GM19025 (cell line): ENCODE results near the gene ELOF1.

Experiments
- ATAC-seq: cut with Tn5 transposase; IDR thresholded peaks from one replicate; pipeline ENCODE4 v1.9.1; 2021; ENCODE audit warnings: mild to moderate bottlenecking, low read depth, moderate library complexity; ENCODE audit not compliant: unreplicated experiment

Gene ELOF1

DNA sequence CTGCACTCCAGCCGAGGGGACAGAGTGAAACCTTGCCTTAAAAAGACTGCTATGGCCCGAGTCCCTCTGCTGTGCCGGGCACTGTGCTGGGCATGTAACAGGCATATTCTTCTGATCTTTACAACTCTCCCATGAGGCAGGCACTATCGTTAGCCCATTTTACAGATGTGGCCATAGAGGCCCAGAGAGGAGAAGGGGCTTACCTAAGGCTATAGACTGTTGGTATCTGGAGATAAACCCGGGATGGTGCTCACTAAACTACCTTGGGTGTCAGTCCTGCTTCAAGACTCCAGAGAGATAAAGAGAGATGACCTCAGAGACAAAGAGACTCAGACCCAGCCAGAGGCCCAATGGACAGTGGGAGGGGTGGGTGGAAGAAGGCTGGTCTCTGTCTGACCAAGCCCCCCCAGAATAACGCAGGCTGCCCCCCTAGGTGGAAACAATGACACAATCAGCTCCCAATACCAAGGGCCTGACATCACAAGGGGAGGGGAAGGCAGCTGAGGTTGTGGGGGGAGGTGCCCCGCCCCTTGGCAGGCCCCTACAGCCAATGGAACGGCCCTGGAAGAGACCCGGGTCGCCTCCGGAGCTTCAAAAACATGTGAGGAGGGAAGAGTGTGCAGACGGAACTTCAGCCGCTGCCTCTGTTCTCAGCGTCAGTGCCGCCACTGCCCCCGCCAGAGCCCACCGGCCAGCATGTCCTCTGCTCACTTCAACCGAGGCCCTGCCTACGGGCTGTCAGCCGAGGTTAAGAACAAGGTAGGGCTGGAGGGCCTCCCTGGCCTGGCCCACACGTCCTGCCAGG is 20.6 kb downstream of the ELOF1 start, which contains the start of gene CNN1:
Gene CNN1, plus strand, starts transcription at position 620 of the 805 bp plus-strand sequence. Its CDS starts 77 bp downstream, at position 697.
- ATAC-seq: no peak

DNA sequence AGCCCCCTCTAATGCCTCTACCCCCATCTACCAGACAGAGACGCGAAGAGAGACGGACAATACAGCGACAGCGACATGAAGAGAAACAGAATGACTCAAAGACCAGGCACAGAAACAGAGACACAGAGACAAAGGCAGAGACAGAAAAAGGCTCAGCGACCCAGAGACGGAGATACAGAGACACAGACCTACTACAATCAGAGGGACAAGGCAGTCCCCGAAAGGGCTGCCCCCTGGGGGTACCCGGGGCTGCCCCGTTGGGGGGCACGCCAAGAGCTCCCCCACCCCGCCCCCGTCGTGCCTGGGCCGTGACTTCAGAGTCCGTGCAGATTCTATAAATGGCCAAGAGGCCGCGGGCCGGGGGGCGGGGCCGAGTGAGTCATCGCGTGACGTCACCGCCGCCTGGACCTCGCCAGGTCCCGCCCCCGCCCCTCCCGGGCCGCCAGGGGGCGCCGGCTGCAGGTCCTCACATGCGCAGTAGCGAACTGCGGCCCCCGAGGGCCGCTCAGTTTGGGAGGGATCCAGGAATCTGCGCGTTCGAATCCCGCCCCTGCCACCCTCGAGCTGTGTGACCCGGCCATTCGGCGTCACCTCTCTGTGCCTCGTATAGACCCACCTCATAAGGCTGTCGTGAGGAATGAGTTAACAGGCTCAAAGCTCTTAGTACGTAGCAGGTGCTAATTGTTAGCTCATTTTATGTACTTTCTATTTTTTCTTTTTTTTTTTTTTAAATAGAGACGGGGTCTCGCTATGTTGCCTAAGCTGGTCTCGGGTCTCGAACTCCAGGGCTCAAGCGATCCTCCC is 23.0 kb downstream of the ELOF1 start:
- peak; percentile 60 for ATAC-seq

DNA sequence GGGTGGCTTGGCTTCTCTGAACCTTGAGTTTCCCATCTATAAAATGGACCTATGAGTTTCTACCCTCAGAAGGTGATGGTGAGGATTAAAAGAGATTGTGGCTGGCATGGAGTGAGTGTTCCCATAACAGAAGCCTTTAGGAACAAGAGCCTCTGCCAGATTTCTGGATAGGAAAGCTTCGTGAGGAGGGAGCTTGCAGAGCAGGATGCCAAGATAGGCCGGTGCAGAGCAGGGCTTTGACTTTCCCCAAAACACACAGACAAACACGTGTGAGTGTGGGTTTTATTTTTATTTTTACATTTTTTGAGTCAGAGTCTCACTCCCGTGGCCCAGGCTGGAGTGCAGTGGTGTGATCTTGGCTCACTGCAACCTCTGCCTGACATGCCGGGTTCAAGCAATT is 24.1 kb downstream of the ELOF1 start:
- ATAC-seq: no peak

DNA sequence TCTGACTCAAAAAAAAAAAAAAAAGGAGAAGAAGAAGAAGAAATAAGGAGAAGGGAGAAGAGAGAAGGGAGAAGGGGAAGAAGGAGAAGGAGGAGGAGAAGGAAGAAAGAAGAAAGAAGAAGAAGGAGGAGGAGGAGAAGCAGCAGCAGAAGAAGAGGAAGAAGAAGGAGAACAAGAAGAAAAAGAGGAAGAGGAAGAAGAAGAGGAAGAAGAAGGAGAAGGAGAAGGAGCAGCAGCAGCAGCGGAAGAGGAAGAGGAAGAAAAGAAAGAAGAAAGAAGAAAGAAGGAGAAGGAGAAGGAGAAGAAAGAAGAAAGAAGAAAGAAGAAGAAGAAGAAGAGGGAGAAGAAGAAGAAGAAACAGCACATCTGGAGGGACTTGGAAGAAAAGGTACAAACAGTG is 24.5 kb downstream of the ELOF1 start:
- no peak for ATAC-seq

DNA sequence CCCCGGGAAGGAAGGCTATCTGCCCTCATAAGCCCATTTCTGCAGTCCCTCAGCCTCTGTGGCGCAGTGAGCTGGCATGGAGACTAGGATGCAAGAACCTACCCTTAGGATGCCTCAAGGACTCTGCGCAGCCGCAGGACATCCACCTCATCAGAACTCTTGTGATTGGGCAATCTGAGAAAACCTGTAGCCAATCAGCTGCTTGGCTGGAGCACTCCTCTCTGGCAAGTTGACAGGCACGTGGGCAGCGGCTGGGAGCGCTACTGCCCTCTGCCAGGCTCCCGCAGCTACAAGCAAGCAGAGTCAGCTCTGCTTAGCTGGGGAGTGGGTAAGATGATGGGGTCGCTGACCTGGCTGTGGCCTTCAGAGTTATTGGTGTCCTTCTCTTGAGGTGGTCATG is 28.6 kb downstream of the ELOF1 start:
- ATAC-seq: no peak

DNA sequence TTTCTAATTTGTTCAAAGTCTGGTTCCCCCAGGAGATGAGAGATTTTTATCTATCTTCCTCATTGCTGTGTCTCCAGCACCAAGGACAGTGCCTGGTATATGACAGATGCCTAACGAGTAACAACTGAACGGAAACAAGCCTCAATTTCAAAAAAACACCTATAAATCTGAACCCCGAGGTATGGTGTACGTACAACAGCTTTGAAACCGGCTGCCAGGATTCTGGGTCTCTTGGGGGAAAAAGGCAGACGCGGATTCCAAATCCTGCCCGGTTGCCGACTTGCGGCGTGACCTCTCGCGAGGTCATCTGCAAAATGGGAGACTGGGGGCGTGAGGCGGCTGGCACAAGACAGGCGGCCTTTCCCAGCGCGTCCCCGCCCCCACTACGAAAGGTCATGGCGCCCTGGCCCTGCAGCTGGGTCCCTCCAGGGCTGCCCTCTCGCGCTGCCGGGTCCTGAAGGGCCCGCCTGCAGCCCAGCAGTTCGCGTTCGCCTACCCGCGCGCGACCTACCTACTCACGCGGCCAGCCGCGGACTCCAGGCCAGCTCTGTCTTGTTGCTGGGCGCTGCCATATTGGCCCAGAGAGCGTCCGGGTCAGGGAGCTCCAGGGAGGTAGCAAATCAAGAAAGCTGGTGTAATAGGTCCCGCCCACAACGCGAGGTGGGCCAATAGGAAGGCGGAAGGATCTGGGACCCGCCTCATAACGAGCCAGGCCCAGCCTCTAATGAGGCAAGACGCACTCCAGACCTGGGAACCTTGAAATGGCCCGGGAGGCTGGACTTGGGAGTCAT is 30.3 kb downstream of the ELOF1 start, which contains the start of gene ECSIT:
Gene ECSIT, minus strand, starts transcription at position 584 of the 791 bp plus-strand sequence. CDS start 9,964 bp downstream, outside the sequence.
- ATAC-seq: peak; percentile 97

DNA sequence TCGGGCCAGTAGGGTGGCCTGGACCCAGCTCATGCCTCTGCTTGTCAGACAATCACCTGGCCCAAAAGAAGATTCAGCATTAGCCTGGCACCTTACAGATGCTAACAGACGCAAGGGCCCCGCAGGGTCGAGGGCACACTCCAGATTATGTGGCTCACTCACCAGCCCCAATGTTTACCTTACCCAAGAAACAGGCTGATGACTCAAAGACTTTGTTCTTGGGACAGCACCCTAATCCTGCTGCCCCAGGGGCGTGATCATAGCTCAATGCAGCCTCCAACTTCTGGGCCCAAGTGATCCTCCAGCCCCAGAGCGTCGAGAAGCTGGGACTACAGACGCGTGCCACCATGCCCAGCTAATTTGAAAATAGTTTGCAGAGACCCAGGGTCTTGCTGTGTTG is 39.9 kb downstream of the ELOF1 start:
- no peak for ATAC-seq

DNA sequence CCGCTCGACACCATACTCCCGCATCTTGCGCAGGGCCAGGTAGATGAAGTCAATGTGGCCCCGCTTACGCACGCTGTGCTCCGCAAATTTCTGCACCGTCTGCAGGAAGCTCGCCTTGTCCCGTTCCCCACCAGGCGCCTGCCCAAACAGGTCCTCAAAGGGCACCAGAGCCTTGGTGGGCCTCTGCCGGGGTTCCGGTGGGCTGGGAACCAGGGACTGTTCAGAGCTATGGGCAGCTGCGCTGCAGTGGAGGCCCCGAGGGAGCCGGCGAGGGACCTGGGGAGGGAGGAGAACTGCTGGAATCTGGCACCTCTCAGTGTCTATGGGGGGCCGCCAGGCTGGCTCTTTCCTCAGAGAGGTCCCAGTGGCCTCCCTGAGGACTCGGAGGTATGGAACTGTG is 45.1 kb downstream of the ELOF1 start:
- ATAC-seq: no peak

DNA sequence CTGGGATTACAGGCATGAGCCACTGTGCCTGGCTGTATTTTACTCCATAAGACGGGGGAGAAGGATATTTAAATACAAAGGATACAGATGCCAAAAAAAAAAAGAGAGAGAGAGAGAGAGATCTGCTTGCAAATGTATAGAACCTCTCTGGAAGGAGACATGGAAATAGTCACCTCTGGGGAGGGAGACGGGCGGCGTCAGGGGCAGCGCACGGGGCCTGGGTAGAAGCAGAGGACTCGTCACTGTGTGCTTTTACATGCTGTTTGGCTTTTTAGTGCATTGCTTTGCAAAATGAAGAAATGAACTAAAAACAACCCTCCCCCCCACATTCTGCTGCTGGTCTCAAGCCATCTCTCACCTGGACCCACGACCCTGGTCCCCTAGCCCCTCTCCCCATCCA is 48.6 kb downstream of the ELOF1 start:
- no peak for ATAC-seq

DNA sequence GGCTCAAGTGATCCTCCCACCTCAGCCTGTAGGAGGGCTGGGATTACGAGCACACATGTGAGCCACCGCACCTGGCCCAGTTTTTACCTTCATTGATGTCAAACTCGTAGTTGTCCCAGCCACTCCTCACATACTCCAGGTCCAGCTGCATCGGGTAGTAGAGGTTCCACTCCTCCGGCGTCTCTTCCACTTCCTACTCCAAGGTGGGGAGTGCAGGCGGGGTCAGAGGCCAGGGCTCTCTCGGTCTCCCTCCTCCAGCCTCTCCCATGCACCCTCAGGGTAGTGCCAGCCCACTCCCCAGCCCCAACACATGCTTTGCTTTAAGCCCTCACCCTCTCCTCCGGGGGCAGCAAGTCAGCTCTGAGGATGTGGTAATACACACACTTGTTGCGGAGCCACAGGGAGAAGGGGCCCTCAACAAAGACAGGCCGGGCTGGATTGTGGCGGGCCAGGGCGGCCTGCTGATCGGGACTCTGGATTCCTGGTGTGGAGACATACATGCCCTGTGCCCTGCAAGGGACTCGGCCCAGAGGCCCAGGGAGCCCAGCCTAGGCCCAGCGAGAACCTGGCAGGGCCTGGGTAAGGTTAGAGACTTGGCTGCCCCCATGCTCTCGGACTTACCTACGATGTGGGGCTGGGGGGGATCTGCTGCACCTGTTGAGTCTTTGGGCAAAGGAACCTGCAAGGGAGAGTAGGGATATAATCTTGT is 51.5 kb downstream of the ELOF1 start:
- ATAC-seq: no peak

DNA sequence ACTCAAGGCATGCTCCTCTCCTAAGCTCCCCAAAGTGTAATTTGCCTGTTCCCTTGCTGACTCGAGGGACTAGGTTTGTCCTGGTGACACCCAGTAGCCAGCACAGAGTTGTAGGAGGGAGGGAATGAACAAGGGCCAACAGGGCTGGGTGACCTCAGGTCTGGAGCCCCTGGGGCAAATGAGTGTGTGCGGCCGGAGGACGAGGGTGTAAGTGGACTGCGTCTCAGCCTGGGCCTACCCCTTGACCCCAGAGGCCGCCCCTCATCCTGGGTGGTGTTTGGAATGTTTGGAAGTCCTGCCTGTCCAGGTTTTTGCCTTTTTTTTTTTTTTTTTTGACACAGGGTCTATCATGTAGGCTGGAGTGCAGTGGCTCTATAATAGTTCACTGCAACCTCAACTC is 52.1 kb downstream of the ELOF1 start:
- ATAC-seq: no peak

DNA sequence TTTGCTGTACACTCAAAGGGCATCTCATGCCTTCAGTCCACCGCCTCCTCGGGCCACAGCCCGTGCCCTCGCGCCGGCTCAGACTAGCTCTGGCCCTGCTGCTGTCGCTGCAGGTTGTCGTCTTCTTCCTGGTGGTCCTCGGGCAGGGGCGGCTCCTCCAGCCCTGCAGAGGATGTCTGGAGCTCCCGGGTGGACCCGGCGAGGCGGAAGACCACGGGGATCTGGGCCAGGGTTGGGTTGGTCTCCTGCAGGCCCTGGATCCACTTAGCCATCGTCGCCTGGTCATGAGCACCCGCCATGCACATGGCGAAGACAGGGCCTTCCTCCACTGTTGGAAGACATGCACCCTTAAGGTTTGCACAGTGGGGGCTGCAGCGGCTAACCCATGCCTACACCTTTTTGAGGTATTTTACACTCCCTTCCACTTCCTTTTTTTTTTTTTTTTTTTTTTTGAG is 52.9 kb downstream of the ELOF1 start:
- peak; percentile 20 for ATAC-seq

DNA sequence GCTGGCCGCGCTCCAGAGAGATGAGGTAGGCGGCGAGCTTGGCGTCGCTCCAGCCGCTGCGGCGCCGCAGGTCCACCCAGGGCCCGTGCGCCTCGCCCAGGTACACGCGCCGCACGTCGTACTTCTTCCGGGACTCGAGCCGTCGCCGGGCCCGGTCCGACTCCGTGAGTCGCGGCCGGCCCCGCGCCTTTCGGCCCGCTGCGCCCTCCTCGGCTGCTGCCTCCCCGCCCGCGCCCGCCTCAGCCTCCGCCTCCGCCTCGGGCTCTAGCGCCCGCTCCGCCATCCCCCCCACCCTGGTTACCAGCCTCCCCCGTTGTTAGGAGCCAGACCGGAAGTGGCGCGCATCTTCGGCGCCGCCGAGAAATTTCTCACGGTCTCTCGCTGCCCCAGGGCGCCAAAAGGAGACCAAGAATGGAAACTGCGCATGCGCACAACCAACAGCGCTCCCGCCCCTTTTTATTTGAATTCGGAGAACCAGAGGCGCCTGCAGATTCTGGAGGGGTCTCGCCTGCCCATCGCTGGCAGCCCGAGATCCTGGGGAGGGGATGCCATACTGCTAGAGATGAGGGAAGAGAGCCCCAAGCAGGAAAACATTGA is 53.4 kb downstream of the ELOF1 start, which contains the start of gene ZNF653:
Gene ZNF653, minus strand, starts transcription at position 336 of the 597 bp plus-strand sequence. Its CDS starts 53 bp downstream, at position 283.
- peak; percentile 47 for ATAC-seq

DNA sequence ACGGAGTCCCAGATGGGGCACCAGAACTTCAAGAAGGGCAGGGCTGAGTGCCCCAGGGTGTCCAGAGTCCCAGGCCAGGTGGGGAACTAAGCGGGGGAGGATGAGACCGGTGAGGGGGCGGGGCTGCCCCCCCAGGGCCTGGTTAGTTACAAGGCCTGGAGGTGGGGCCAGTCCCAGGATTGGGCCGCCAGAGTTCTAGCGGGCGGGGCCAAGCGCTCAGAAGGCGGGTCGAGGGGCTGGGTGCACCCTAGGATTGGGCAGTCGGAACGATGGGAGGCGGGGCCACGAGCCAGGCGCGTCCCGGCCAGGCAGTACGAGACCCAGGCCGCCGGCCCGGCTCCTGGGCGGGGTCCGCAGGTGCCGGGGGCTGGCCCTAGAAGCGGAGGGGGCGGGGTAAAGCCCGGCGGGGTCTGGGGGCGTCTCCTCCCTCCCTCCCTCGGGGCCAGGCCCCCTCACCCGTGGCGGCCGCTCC is 54.0 kb downstream of the ELOF1 start:
- ATAC-seq: peak; percentile 86

DNA sequence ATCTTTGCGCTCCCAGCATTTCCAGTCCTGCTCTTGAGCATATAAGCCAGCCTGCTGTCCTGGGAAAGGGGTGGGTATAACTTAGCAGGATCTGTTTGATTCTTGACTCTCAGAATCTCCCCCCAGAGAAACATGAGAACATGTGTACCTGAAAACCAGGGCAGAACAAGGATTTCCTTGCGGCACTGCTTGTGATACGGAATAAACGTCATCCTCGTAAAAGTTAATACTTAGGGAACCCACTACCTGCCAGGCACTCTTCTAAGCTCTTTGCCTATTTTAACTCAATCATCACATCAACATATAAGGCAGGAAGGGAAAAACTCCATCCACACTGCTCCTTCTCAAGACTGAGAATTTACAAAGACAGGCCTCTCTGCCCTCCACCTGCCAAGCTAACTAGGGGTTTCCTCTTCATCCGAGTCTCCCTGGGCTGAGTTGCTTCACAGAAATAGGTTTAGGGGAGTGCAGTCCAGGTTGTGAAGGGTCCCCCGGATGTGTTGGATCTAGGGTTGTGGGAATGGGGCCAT is 54.5 kb downstream of the ELOF1 start:
- no peak for ATAC-seq
